GM18951 (cell line): ENCODE data around the gene FILIP1.

Source experiments
- POLR2A ChIP-seq: IDR thresholded peaks from 4 replicates; pipeline ENCODE4 v1.6.1; 2011; ENCODE audit warnings: mild to moderate bottlenecking; ENCODE audit not compliant: insufficient read length, insufficient read depth; ENCODE audit errors: extremely low read depth
- in situ Hi-C: fragments of 300-500 bp; cut with MboI; formaldehyde crosslinking; loops from one replicate; pipeline ENCODE4 v1.12.0; 2022; ENCODE audit warnings: low sequenced_read_pairs, mixed read lengths, inconsistent platforms; ENCODE audit not compliant: unreplicated experiment

Gene FILIP1

DNA sequence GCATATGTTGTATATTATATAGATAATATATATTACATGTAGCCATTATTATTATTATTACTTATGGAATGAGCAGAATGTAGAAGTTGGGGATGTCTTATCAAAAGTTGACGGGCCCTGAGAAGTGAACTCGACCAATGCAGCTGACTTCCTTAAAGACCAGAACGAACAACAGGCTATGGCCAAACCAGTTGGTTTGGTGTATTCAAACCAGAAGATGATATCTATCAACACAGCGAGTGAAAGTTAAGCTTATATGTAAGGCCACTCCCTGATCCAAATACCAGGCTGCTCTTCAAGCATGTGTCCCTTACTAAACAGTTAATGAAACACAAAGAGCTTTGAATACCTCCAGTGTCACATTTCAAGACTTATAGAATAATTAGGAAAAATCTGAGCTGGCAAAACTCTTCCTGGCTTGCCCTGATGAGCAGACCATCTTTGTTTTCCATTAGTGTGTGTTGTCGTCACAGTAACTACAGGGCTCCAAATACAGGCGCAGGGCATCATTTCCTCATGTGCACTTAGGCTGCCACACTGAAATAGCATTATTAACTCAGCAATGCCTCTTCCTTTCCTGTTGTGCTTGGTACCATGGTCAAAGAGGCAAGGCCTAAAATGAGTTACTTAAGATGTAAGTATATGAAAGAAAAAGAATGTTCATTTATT, 6.6 kb downstream of the FILIP1 start:
- TF ChIP-seq POLR2A, result no peak
- in situ Hi-C loops, result no loop called here

DNA sequence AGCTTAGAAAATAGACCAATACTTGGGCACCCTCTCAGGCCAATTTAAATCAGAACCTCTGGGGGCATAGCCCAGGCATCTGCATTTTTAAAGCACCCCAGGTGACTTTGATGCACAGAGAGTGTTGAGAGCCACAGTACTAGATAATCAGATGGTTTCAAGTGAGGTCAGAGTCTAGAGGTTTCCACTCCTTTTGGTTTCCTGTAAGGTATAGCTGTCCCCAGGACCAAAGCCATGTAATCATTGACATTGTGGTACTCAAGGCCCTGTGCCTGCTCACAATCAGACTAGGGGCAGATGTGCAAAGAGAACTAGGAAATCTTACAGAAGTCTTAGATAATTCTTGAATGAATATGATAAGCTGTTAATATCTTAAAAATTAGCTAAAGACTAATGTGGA, 9.1 kb downstream of the FILIP1 start:
- in situ Hi-C loops, result no loop called here
- no peak for TF ChIP-seq POLR2A

DNA sequence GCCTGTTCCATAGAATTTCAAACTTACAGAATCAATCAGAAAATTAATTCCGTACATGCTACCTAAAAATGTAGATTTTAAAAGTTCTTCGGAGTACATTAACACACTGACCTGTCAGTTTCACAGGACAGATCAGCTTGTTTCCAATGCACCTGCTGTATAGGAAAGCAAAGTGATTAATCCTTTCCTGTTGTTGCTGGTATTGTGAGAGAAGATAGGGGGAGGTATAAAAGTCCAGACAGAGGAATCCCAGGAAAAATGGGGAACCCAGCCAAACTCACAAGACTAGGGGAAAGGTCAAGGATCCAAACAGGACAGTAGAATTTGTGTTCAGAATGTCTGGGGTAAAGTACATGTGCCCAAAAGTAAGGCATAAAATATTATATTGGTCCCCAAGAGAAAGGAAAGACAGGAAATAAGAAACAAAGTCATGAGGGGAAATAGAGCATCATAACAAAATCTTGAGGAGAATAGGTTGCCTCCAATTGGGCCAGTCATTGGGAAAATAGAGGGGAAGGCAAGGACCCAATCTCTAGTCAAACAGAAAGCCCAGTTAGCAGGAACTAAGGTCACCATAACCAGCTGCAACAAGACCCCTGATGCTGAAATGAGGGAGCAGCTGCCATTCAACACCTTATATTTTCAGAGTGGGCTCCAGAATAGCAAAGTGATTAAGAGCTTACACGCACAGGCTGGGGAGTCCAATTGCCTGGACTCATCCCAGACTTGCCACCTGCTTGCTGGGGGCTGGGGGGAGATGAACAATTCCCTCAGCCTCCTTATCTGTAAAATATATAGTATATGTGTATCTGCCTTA, 10.3 kb downstream of the FILIP1 start:
- no peak for TF ChIP-seq POLR2A
- in situ Hi-C loops, result no loop called here

DNA sequence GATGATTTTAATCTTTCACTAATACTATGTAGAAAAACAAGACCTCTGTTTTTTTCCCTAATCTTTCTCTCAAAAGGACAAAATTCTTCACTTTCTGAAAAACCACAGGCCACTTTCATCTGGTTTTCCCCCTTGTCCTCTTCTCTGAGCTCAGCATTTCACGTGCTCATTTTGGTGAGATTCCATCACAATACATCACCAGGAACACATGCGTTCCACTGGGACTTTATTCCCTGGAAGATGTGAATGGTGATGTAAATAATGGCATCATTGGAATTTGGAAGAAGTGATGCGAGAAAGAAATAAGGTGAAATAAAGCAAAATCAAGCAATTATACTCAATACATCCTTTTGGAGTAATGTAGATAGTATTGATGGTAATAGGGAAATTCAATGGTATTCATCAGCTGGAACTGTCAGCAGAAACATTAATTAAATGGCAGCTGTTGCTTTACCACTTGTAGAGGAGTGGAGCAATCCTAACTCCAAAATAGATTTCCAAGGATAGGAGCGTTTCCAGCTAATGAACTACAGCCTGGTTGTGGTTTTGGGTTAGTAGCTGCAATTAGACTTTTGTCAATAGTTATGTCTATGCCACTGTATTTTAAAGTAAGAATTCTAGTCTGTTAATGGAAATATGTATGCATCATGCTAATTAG, 11.5 kb downstream of the FILIP1 start:
- in situ Hi-C loops, result no loop called here
- TF ChIP-seq POLR2A, result no peak

DNA sequence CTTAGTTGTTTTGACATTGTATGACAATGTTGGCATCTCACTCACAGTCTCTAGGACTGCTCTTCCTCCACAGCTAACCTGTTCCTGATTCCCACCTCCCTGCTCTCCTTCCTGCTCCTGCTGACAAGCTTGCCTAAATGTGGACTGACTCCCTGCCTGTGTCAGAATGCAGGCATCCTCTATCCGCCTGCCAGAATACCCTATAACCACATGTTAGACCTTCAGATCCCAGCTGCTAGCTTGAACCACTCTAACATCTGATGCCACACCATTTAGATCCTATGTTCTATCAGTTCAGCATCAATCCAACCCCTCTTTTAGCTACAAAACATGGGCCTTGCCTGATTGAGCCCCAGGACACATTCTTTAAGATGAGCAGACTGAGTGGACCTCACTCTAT, 12.2 kb downstream of the FILIP1 start:
- no peak for TF ChIP-seq POLR2A
- in situ Hi-C loops, result no loop called here

DNA sequence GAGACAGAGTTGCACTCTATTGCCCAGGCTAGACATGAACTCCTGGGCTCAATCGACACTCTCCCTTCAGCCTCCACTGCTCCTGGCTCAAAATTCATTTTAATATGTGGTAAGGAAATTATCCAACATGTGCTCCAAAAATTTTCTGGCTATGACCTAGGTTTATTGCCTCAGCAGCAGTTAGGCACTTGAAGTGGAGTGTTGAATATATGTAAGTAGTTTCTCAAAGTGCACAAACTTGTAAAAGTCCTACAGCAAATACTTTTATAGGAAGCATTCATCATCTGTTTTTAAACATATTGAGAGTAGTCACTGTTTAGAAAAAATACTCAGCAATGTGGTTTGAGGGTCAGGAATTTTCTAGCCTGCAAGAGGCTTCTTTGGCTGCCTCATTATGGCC, 13.2 kb downstream of the FILIP1 start:
- in situ Hi-C loops, result no loop called here
- no peak for TF ChIP-seq POLR2A

DNA sequence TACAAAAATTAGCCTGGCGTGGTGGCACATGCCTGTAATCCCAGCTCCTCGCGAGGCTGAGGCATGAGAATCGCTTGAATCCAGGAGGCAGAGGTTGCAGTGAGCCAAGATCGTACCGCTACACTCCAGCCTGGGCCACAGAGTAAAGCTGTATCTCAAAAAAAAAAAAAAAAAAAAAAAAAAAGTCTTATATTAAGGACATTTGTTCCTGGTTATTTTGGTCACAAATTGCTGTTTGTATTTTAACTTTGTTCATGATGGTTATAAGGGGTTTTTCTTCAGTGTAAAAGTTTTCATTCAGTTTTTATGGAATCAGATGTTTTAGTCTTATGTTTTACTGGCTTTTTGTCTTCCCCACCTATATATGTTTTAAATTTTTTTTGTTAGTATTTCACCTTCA, 13.9 kb downstream of the FILIP1 start:
- in situ Hi-C loops, result no loop called here
- no peak for TF ChIP-seq POLR2A

DNA sequence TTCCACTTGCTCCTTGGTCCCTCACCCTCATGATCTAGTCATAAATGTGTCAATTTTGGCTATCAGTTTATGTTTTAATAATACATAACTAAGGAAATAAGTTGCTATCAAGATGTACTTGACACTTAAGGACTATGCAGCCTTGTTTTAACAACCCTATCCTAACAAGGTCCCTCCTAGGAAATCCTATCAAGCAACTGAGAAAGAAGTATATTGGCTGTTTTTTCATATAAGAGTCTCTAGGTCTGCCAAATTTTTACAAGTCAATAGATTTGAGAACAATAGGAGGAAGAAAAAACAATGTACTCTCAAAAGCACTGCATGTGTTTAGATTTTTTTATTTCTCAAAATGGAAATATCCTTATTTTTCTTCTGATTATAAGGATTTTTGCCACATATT, 14.7 kb downstream of the FILIP1 start:
- in situ Hi-C loops, result no loop called here
- TF ChIP-seq POLR2A, result no peak

DNA sequence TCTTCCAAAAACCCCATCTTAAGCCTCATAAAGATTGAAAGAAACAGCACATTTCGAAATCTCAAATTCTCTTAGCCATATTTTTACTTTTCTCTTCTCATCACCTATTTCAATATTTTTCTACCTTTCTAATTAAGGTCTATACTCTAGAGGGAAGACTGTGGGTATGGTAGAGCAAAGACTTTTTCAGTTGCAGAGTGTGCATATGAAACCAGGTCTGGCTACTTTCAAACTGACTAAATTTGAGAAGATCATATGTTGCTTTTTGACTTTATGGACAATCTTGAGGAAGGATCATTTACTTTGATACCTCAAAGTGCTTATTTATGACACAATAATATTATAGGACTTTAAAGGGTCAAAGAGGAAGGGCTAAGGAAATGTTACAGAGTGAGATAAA, 20.7 kb downstream of the FILIP1 start:
- in situ Hi-C loops, result no loop called here
- no peak for TF ChIP-seq POLR2A

DNA sequence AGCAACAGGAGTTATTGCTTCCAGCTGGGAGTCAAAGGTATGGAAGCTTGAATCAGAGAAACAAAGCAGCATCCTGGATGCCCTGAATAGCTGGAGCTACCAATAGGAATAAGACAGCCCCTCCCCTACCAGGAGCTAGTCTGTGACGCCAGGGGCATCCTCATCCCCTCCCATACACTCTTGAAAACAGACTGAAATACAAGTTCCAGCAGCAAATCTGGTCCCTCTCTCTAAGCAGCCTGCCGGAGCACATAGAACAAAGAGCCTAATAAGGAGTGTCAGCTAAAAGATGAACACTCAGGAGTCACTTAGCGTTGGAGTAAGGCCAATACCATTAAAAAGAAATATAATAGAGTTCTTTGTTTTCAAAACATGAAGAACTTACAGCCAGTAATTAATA, 25.6 kb downstream of the FILIP1 start:
- no peak for TF ChIP-seq POLR2A
- in situ Hi-C loops, result no loop called here

DNA sequence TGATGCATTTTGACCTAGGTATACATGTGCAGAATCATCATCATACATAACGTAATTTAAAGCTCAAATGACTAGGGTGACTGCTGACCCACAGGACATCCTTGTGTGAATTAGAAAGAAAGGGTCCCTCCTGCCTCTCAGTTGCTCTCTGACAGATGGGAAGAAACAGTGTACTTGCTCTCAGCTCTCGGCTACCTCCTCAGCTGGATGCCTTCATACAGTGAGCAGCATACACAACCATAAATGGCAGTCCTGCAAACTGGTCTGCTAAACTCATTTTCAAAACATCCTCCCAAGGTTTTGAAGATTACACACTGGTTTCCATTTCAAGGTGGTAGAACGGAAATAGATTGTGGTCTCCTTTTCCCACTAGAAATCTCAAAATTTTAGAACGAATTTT, 26.3 kb downstream of the FILIP1 start:
- TF ChIP-seq POLR2A, result no peak
- in situ Hi-C loops, result no loop called here

DNA sequence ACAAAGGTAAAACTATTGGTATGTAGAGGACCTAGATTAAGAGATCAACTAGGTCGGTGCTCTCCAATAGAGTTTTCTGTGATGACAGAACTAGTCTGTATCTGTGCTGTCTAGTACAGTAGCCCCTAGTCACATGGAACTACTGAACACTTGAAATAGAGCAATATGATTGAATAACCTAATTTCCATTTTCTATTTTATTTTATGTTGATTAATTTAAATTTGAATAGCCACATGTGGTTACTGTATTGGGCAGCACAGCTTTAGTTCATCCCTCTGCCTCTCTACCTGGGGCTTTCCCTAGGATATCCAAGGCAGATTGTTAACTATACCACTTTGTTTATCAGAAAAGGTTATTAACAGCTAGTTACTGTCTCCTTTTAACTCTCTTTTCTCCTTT, 27.0 kb downstream of the FILIP1 start:
- no peak for TF ChIP-seq POLR2A
- in situ Hi-C loops, result no loop called here

DNA sequence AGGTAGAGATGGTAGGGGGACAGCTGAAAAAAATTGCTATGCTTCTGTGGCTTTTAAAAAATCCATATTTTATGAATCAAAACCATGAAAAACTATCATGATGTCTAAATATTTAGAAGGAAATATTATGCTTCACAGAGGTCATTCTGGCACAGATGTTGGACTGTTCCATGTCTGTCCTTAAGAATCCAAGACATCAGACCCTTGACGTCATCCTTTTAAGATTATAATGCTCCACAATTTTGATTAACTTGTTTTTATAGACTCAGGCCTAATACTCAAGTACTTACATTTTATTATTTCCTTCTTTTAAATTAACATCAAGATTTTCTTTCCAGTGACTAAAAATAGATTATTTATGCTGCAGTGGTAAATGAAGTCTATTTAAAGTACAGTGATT, 29.7 kb downstream of the FILIP1 start:
- no peak for TF ChIP-seq POLR2A
- in situ Hi-C loops, result no loop called here

DNA sequence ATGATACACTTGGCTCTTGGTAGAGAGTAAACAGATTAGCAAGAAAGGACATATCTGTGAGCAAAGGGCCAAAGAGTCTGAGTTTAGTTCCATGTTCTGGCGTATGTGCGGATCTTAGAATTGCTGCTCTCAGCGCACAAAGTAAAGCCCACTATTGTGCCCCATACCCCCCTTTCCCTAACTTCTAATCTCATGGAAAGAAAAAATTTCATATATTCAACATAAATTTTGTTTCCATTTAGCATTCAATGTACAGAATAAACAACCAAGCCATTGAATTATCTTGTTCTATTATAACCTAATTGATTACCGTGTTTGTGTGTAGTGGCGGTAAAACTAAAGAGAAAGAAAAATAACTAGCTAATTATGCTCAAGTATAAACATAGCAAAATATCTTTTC, 30.5 kb downstream of the FILIP1 start:
- TF ChIP-seq POLR2A, result no peak
- in situ Hi-C loops, result no loop called here
